Kidney tubule cell (primary cell): ENCODE measurements around the gene GALNT9.
"Not testable (repeated sequence)": the region's sequence is repeated elsewhere in the genome, so short reads cannot be mapped to it uniquely, and the experiment has no call there.

ENCODE experiments used
- DNase-seq: peaks from one replicate; pipeline ENCODE4 v3.0.0-alpha.2; 2018; ENCODE audit warnings: low spot score

Gene GALNT9

DNA sequence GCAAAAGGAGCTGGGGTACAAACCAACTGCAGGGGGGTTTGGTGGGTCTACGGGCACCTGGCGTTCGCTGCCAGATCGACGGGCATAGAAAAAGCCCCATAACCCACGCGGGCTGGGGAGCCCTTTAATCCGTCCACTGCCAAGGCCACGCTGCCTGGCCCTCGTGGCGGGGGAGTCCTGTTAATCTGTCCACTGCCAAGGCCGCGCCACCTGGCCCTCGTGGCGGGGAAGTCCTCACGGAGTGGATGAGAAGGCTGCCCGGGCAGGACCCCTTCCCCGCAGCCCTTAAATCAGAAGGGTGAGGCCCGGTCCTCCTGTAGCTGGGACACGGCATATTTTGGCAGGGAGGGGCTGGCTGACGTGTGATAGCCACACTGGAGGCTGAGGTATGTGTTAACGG, 99.0 kb downstream of the GALNT9 start:
- DNase-seq = no peak

DNA sequence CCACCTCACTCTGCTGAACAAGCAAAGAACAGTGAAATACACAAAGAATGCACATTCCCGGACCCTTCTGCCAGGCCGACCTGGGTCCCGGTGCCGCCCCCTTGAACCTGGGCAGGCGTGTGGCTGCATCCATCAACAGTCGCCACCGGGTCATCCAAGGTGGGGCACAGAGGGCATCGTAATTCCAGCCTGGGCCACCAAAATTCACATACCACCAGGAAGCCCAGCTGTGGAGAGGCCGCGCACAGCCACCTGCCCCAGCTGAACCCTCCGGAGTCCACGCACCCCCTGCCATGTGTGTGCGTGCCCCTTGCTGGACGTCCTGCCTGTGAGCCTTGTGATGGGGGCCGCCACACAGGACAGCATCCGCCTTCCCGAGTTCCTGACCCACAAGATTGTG, 99.5 kb downstream of the GALNT9 start:
- no peak for DNase-seq

DNA sequence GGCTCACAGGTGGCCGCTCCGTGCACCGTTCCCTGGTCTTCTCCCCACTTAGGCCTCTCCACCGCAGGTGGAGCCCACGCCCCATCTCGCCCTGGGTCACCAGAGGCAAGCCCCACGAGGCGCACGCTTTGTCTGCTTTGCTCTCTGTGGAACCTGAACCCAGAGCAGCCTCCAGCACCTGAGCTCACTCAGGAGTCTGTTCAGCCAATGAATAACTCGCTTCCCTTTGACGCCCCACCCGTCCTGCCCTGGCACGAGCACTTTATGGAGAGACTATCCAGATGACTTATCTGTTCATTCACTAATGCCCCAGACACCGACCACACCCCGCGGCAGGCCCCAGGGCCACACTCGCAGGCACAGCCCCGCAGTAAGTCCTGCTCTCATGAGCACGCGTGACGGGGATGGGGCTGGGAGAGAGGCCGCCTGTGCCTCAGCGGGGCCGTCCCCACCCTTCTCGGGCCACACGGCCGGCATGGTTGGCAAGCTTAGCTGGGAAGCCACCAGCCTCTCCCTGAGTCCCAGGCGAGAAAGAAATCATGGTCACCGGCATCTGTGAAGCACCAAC, 100.1 kb downstream of the GALNT9 start:
- no peak for DNase-seq

DNA sequence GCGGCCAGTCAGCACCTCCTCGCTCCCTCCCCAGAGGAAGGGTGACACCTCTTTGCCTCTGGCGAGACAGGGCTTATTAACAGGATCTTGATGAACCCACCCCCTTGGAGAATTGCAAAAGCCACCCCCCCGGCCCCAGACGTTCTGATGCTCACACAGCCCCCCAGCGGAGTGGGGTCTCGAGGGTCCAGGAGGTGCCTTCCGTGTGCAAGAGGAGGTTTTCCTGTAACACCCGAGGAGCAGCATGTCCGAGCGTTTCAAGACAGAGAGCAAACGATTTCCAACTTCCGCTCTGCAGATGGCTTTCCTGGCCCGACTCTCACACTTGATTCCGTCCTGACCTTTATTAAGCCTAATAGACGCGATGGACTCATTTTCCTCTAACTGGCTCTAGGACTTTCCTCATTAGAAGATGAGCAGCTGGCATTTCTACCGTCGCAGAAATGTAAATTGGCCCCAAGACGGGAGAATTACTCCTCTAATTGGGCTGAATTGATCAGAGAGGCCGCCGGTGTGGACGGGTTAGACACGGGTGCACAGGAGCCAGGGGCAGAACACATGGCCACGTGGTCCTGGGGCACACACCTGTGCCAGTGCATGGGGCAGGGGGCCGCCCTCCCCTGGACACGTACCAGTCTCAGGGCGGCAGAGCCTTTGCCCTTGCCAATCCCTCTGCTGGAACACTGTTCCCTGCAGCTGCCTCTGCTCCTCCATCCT, 100.8 kb downstream of the GALNT9 start:
- no peak for DNase-seq

DNA sequence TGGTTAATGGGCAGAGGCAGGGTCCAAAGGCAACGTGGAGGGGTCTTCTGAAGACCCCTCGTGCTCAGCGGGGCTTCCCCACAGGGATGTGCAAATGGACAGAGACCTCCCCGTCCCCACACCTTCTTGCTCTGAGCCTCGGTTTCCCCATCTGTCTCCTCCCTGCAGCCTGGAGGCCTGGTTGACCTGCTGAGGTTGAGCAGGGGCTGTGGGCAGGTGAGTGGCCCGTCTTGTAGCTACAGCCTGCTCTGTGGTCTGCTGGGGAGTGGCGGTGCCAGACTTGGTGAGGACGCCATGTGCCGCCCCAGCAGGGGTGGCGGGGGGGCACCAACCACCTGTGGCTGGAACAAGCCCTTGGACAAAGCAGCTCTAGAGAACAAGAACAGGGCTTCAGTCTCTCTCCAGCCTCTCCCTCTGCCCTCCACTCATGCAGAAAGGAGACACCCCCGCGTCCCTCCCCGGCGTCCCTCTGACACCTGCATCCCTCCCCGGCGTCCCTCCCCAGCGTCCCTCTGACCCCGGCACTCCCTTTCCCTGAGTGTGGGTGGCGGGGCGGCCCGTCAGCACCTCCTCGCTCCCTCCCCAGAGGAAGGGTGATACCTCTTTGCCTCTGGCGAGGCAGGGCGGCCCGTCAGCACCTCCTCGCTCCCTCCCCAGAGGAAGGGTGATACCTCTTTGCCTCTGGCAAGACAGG, 101.5 kb downstream of the GALNT9 start:
- no peak for DNase-seq

DNA sequence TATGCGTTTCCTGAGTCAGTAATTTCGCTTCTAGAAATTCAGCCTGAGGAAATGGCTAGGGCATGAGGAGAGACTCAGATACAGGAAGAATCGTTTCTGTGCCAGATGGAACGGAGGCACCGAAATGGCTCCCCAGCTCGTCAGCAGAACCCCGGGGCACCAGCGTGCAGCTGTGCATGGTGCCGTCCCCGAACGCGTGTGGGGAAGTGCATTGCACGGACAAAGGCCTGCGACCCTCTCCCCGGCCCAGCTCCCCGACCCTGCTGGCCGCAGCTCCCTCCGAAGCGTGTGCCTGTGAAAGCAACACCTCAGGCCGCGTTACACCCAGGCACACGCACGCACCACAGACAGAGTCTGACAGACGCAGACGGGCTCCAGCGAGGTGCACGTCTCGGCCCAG, 102.3 kb downstream of the GALNT9 start:
- no peak for DNase-seq

DNA sequence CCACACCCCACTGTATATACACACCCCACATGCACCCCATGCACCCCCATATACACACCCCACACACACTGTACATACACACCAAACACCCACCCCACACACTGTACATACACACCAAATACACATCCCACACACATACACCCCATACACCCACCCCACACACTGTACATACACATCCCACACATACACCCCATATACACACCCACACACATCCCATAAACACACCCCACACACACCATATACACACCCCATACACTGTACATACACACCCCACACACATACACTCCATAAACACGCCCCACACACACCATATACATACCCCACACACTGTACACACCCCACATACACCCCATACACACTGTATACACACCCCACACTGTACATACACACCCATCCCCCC, 102.8 kb downstream of the GALNT9 start:
- DNase-seq = no peak

DNA sequence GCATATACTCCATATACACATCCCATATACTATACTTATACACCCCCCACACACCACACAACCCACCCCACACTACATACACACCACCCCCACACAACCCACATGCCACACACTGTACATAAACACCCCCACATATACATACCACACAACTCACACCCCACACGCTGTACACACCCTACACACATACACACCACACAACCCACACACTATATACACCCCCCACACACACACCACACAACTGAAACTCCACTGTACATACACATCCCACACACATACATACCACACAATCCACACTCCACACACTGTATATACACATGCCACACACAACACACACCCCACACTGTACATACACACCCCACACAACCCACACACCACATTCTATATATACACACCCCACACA, 104.2 kb downstream of the GALNT9 start:
- DNase-seq = no peak

DNA sequence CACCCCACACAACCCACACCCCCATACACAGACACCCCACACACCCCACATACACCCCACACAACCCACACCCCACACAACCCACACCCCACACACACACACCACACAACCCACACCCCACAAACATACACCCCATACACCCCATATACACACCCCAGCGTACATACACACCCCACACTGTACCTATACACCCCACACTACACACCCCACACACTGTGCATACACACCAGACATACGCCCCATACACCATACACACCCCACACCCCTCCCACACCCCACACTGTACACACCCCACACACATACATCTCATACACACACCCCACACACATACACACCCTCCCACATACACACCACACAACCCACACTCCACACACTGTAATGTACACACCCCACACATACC, 104.9 kb downstream of the GALNT9 start:
- no peak for DNase-seq

DNA sequence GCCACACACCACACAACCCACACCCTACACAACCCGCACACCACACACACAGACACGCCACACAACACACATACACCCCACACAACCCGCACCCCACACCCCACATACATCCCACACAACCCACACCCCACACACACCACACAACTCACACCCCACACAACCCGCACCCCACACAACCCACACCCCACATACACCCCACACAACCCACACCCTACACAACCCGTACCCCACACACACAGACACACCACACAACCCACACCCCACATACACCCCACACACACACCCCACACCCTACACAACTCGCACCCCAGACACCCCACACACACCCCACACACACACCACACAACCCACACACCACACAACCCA, 106.6 kb downstream of the GALNT9 start:
- no peak for DNase-seq

DNA sequence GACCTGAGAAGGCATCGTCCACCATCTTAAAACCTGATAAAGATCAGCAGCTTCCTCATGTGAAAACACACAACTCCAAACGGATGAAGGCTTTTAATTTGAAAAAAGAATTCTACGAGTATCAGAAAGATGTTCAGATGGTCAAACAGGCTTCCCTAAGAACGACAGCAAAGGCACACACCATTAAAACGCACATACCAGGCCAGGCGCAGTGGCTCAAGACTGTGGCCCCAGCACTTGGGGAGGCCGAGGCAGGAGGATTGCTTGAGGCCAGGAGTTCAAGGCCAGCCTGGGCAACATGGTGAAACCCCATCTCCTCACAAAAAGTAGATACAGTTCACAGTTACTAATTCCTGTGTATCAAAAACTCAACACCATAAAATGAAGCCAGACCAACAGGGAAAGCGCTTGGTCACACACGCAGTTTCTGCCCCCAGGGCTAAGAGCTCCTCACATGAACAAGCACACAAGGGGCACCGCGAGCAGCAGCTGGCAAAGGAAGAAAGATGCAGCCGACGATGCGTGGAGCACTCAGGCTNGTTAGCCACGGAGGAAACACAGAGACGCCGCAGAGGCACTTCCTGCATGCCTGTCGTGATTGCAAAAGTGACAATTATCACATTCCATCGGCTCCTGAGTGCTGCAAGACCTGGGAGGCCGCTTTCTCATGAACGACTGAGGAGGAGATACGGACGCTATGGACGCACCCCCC, 107.1 kb downstream of the GALNT9 start:
- peak; percentile 90 for DNase-seq

DNA sequence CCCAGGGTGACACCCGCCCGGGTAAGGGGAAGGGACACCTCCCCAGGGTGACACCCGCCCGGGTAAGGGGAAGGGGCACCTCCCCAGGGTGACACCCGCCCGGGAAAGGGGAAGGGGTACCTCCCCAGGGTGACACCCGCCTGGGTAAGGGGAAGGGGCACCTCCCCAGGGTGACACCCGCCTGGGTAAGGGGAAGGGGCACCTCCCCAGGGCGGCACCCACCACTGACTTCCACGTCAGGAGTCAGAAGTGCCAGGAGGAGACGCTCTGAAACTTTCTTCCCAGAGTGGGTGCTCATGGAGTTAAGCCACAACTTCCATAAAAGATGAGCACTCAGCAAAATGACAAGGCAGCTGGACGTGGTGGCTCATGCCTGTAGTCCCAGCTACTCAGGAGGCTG, 109.6 kb downstream of the GALNT9 start:
- DNase-seq = not testable (repeated sequence)

DNA sequence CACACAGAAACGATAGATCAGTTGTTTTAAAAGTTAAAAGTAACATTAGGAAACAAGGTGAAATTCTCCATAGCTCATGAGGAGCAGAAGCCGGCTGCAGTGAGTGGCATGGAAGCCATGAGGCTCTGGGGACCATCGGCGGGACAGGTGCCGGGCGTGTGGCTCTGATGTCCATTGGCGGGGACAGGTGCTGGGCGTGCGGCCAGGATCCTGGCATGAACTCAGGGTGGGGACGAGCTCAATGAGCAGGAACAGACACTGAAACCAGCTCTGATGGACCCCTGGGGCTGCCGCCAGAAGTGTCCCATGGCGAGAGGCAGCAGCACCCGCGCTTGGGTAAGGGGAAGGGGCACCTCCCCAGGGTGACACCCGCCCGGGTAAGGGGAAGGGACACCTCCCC, 110.1 kb downstream of the GALNT9 start:
- DNase-seq = no peak

DNA sequence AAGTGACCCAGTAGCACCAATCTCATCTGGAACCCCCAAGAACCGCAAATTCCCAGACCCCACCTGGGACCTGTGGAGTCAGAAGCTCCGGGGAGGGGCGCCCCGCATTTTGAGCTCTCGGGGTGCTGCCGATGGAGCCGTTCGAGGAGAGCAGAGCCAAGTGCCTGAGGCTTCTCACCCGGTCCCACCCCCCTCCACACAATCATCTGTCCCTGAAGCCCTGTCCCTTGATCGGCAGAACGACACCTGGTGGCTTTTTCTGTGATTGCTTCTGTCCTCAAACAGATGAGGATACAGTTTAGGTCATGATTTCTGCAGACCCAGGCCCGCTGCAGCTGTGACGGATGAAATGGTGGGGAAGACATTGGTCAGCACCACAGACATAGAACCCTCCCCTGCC, 110.5 kb downstream of the GALNT9 start:
- peak; percentile 9 for DNase-seq

DNA sequence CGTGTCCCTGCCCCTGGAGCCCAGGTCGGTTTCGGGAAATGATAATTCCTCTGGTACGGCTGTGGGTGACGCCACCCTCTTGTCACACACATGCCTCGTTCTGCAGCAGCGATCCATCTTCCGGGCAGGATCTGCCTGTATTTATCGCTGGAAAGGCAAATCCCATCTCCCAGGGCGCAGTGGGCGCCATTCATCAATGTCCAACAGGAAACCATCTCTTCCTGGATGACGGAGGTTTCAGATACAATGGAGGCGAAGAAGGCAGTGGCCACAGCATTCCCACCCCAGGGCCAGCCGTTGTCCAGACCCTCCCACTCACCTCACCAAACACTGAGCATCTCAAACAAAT, 110.9 kb downstream of the GALNT9 start:
- DNase-seq = no peak

DNA sequence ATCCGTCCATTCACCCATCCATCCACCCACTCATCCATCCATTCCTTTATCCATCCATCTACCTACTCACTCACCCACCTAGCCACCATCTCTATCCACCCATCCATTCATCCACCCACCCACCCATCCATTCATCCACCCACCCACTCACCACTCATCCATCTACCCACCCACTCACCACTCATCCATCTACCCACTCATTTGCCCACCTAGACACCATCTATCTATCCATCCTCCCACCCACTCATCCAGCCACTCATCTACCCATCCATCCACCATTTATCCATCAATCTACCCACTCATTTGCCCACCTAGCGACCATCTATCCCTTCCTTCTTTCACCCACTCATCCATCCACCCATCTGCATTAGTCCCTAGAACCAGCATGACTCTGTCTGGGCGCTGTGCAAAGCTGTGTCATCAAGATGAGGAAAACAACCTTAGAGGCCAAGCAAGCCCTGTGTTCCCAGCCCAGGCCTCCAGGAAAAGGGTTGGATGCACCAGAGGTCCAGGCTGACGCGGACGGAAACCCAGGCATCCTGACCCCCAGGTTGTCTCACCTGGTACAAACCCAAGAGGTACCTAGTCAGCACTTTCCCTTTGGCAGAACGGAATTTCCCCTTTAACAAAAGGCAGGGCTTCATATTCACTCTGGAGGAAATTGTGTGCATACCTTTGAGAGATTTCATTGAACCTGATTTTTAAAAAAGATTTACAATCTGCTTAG, 111.4 kb downstream of the GALNT9 start:
- DNase-seq = no peak

DNA sequence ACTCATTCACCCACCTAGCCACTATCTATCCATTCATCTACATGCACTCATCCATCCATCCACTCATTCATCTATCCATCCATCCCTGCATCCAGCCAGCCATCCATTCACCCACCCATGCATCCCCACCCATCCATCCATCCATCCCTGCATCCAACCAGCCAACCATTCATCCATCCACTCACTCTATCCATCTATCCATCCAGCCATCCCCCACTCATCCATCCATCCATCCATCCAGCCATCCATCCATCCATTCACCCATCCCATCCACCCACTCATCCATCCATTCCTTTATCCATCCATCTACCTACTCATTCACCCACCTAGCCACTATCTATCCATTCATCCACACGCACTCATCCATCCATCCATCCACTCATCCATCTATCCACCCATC, 112.0 kb downstream of the GALNT9 start:
- no peak for DNase-seq

DNA sequence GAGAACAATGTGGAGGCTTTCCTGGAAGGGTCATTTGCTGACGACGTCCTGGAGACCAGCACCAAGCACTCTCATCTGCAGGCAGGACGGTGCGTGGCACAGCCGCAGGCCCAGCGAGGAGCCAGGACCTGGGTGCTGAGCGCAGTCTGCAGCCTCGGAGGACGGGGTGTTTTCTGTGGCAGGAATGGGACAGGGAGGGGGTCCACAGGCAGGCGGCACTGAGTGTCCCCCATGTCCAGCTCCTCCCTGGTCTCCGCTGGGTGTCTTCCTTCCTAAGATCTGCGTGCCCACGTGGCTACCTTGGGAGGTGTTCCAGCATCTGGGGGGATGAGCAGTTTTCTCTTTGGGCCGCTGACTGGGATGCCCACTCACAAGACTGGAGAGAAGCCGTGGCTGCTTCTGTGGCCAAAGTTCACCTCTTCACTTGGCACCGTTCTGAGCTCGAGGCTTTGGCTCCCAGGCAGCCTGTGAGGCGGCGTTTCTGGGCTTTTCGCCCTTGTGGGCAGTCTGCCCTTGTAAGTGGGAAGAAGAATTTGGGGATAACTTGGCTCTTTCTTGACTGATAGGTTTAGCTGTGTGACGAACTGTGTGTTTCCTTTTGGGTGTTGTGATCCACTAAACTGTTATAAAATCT, 112.9 kb downstream of the GALNT9 start:
- no peak for DNase-seq

DNA sequence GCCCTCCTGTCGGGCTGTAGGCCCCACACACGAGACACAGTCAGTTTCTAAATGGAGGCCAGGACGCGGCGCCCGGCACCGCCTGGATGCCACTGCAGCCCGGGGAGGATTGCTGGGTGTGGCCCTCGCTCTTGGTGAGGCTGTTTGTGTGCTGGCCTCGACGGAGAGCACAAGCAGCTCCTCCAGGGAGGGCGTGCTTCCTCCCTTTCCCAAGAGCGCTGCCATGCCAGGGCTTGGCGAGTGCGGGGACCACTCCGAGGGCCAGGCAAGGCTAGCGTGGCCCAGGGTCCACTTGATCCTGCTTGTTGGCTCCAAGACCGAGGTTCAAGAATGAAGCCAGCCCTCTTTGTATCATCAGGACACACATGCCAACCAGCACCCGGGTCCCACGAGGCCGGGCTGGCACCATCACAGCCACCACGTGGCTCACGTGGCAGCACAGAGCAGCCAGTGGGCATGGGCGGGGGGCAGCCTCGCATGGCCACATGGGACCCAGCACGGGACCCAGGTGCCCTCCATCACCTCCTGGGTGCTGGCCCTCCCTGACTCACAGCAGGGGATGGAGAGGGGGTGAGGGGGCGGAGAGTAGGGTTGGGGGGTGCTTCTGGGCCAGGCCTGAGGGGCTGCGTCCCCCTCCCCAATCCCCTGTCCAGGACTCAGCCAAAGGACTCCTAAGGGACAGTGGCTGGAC, 113.9 kb downstream of the GALNT9 start:
- no peak for DNase-seq

DNA sequence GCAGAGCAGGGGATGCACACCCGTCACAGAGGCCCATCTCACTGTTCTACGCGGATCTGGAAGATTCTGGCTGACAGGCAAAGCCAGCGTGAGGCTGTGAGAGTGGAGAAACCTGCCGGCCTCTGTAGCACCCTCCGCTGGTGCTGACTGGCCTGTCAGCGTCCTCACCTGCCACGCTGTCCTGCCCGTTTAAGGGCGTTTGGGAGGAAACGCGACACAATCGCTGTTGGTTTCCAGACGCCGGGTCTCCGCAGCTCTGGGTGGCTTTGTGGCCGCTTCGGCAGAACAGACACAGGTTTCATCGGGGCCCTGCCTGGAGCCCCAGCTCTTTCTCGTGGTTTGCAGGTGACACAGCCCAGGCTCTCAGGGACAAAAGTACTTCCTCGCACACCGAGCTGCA, 114.5 kb downstream of the GALNT9 start:
- no peak for DNase-seq

DNA sequence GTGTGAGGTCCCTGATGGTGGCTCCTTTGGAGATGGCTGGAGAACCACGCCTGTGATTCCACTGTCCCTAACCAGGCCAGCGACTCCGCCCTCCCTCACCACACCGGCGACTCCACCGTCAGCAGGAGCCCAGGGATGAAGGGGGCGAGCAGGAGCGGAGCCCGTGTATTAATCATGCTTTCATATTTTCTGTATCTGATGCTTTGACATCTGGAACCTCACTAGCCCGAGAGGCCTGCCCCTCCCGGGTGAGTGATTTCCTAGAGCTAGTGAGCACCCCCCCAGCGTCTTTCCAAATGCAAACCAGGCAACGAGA, 115.3 kb downstream of the GALNT9 start:
- DNase-seq = no peak
